Epithelial cell of proximal tubule (primary cell): Measurements from ENCODE around the gene CDH4. TPM values are rescaled to one million over a fixed set of nuclear protein-coding genes. Genes with fewer than 3 reads are reported as not detected.

Experiments used
- DNase-seq: peaks from one replicate; pipeline ENCODE4 v3.0.0-alpha.2; 2011; ENCODE audit warnings: low read depth
- H3K4me3 ChIP-seq: 2 replicates; pipeline ENCODE4 v1.5.1; 2011; ENCODE audit warnings: low read depth, mild to moderate bottlenecking, low read length
- total RNA-seq: library from RNA; depleted of rRNA; stranded (reverse); fragments of >200 nt; gene quantifications from 2 replicates; pipeline ENCODE4 v1.2.3, GENCODE V29; 2015
- TF ChIP-seq, protein P1 (sequence below): conservative IDR thresholded peaks from 2 replicates; pipeline ENCODE4 v1.5.1; 2012; ENCODE audit warnings: low read depth, mild to moderate bottlenecking, low read length

Gene CDH4
- total RNA-seq, 1 donor from 2014 or later, result 17.1 TPM

DNA sequence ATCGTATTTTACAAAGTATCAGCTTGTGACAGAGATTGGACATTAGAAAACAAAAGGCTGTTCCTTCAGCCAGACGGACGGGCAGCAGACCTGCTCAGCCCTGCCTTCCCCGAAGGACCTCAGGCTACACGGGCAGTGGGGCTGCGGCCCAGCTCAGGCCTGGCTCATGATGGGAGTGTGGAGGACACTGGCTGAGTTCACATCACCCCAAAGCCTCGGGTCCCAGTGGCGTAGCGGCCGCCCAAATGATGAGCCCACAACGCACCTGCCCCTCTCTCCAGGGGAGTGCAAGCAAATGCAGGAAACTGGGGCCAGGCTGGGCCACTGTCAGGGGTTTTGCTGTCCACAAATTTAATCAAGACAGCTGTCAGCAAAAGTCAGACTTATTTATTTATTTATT, 456.8 kb downstream of the CDH4 start:
- no peak for DNase-seq
- no peak overlapping the region for H3K4me3 ChIP-seq
- TF ChIP-seq, protein P1, sequence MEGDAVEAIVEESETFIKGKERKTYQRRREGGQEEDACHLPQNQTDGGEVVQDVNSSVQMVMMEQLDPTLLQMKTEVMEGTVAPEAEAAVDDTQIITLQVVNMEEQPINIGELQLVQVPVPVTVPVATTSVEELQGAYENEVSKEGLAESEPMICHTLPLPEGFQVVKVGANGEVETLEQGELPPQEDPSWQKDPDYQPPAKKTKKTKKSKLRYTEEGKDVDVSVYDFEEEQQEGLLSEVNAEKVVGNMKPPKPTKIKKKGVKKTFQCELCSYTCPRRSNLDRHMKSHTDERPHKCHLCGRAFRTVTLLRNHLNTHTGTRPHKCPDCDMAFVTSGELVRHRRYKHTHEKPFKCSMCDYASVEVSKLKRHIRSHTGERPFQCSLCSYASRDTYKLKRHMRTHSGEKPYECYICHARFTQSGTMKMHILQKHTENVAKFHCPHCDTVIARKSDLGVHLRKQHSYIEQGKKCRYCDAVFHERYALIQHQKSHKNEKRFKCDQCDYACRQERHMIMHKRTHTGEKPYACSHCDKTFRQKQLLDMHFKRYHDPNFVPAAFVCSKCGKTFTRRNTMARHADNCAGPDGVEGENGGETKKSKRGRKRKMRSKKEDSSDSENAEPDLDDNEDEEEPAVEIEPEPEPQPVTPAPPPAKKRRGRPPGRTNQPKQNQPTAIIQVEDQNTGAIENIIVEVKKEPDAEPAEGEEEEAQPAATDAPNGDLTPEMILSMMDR, result no peak

DNA sequence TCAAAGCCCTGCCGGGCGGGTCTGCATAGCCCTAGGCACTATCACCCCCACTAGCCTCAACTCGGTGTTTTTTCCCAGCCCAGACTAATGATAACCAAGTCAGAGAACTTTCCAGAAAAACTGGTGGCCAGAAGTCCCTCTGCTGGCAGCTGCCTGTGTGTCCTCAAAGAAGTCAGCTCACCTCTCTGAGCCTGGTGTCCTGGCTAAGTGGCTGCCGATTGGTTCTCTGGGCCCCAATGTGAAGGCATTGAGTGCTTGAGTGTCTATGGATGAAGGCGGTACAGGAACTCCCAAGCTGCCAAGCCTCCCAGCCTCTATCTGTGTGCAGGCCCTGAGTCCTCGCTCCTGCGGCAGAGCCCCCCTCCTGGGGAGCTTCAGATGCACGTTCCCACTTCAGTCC, 458.0 kb downstream of the CDH4 start:
- TF ChIP-seq, protein P1, result no peak
- DNase-seq, result no peak
- H3K4me3 ChIP-seq, result no peak overlapping the region

DNA sequence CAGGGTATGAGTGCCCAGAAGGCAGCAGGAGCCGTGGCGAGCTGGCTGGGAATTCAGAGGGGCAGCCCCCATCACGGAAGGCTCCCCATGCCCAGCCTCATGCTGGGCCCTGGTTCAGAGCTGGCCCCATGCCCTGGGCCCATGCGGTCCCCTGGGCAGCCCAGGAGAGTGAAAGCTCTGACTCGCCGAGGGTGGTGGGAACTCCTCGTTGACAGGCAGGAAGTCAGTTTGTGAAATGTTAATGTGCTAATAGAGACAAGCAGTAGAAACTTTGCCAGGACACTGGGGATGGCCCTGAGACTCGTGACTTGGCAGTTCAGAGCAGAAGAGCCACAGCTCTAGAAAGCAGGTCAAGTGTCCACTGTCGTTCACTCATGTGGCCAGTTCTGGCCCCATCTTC, 460.6 kb downstream of the CDH4 start:
- TF ChIP-seq, protein P1, result no peak
- DNase-seq, result no peak
- no peak overlapping the region for H3K4me3 ChIP-seq

DNA sequence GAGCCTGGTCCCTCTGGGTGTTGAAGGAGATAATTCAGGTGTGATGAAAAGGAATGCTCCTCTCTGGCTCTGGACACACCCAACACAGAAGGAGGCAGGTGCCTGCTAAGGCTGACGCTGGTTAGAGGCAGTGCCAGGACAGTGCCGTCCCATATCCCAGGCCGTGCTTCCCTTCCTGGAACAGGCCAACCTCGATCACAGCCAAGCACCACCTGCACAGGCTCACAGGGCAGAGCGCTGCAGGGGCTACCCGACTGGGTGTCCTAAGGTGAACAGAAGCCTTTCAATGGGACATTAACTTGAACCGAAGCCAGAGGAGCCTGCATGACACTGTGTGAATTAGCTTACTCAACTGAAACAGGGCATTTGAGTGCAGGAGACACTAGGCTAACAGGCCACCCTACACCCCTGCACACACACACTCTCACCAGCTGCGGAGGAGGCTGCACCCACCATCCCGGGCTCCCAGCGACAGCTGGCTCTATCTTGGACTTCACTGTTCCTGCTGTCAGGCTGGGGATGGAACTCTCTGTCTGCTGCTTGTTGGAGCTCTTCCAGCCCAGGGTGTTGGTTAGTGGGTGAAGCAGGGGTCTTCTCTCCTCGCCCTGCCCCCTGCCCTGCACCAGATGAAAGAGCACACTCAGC, 466.4 kb downstream of the CDH4 start:
- no peak overlapping the region for H3K4me3 ChIP-seq
- TF ChIP-seq, protein P1, result no peak
- no peak for DNase-seq

DNA sequence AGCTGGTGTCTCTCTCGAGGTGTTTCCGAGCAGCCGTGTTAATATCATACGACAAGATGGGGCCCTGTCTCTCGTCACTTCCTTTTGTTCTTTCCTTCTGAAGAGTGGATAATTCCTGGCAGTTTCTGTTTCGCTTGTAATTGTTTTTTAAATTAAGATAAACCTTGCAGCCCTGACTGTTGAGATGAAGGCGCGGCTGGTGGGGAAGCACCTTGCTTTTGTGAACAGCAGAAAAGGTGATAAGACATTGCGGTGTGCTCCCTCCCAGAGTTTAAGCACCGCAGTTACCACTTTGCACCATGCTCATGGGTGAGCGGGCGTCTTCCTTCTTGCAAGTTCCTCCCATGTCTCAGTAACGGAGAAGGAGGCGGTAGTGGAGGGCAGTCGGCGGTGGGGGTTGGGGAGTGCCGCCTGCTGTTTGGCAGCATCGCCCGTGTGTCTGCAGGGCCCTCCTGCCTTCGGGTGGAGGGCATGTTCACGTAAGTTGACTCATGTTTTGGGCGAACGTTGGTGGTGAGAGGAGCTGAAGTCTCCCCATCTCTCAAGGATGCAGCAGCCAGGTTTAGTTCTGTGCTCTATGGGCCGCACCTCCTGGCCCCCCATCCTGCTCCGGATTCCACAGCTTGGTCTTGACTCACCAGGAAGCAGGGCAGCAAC, 467.8 kb downstream of the CDH4 start:
- H3K4me3 ChIP-seq, result no peak overlapping the region
- no peak for DNase-seq
- TF ChIP-seq, protein P1, result no peak

DNA sequence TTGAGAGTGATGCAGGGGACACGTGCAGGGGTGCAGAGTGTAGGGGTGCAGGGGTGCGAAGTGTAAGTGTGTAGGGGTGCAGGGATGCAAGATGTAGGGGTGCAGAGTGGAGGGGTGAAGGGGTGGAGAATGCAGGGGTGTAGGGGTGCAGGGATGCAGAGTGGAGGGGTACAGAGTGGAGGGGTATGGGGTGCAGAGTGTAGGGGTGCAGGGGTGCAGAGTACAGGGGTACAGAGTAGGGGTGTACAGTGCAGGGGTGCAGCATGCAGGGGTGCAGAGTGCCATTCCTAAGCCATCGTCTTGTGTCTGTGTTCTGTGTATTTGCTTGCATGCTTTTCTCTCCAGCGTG, 468.3 kb downstream of the CDH4 start:
- DNase-seq, result no peak
- TF ChIP-seq, protein P1, result no peak
- H3K4me3 ChIP-seq, result no peak overlapping the region

DNA sequence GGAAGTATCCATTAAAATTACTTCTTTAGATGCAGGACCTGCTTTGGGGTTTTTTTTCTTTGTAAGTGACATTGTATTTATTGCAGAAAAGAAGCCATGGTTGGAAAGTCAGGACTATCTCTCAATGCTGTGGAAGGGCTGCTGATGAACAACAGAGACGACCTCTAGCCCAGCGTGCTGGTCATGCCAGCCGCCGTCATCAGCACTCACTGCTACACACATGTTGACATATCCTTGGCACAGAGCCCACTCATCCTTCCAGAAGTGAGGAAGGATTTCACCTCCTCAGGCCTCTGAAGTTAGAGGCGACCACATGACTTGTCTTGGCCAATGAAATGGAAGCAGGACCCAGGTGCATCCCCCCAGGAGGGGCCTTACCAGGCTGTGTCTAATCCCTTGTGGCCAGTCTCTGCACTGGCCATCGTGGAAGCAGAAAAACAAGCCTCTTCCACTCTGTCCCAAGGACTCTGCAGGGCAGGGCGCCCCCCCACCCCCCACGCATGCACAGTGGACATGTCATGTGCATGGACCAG, 470.2 kb downstream of the CDH4 start:
- no peak overlapping the region for H3K4me3 ChIP-seq
- DNase-seq, result no peak
- TF ChIP-seq, protein P1, result no peak
